HepG2 (cell line): ENCODE measurements around the gene SEC24A. TPM values are rescaled to one million over a fixed set of nuclear protein-coding genes. Genes with fewer than 3 reads are reported as not detected.

Experiments
- ATF6 ChIP-seq: sonication (generic); formaldehyde crosslinking; conservative IDR thresholded peaks from 2 replicates; pipeline ENCODE4 v1.4.0; 2020; ENCODE audit warnings: missing genetic modification reagents
- FOXK2 ChIP-seq: fragments of 450-650 bp; IDR thresholded peaks from 2 replicates; pipeline ENCODE4 v1.6.1; 2016
- HNF4G ChIP-seq, 2 experiments: sonication (generic) in 1 of 2; formaldehyde crosslinking in 1 of 2; IDR thresholded peaks; 2 replicates each; pipeline versions ENCODE4 v1.4.0 to v1.6.1; 2011 to 2020; ENCODE audit warnings: borderline replicate concordance in 2 of 2, low read depth in 2 of 2, mild to moderate bottlenecking in 2 of 2, low read length in 1 of 2, missing genetic modification reagents in 1 of 2, moderate library complexity in 1 of 2
- MIER2 ChIP-seq: IDR thresholded peaks from 2 replicates; pipeline ENCODE4 v1.6.1; 2016; ENCODE audit warnings: missing biosample characterization, missing genetic modification reagents
- RFX5 ChIP-seq: IDR thresholded peaks from 2 replicates; pipeline ENCODE4 v1.6.1; 2011; ENCODE audit warnings: low read depth, low read length, improper control_type of control experiment
- TAF1 ChIP-seq: sonication (generic); formaldehyde crosslinking; IDR thresholded peaks from 2 replicates; pipeline ENCODE4 v1.4.0; 2020; ENCODE audit warnings: missing genetic modification reagents
- ZBED4 ChIP-seq: sonication (generic); formaldehyde crosslinking; IDR thresholded peaks from 2 replicates; pipeline ENCODE4 v1.4.0; 2020; ENCODE audit warnings: missing genetic modification reagents, borderline replicate concordance
- ZBTB1 ChIP-seq: sonication (generic); formaldehyde crosslinking; IDR thresholded peaks from 2 replicates; pipeline ENCODE4 v1.4.0; 2020; ENCODE audit warnings: missing genetic modification reagents, borderline replicate concordance
- ZBTB49 ChIP-seq: sonication (generic); formaldehyde crosslinking; IDR thresholded peaks from 2 replicates; pipeline ENCODE4 v1.4.0; 2020; ENCODE audit warnings: missing genetic modification reagents, borderline replicate concordance
- ZKSCAN8 ChIP-seq: IDR thresholded peaks from 2 replicates; pipeline ENCODE4 v1.6.1; 2016; ENCODE audit warnings: borderline replicate concordance, missing genetic modification reagents, missing compliant biosample characterization
- ZNF10 ChIP-seq: sonication (generic); formaldehyde crosslinking; IDR thresholded peaks from 2 replicates; pipeline ENCODE4 v1.4.0; 2020; ENCODE audit warnings: mild to moderate bottlenecking, low read depth, missing genetic modification reagents, borderline replicate concordance
- ZNF678 ChIP-seq: sonication (generic); formaldehyde crosslinking; IDR thresholded peaks from 2 replicates; pipeline ENCODE4 v1.4.0; 2020; ENCODE audit warnings: mild to moderate bottlenecking, missing genetic modification reagents
- ZNF761 ChIP-seq: sonication (generic); formaldehyde crosslinking; conservative IDR thresholded peaks from 2 replicates; pipeline ENCODE4 v1.4.0; 2020; ENCODE audit warnings: mild to moderate bottlenecking, missing genetic modification reagents
- polyA plus RNA-seq, 8 experiments: library from polyadenylated mRNA; depleted of rRNA in 3 of 8; stranded (reverse) in 7 of 8; unstranded in 1 of 8; fragments of >200 nt; fragmentation: Illumina TruSeq in 4 of 8; extraction: Trizol in 4 of 8; gene quantifications; 2 replicates each; pipeline versions ENCODE4 v1.2.1 to v1.2.3, GENCODE V29; 2011 to 2016; ENCODE audit warnings: low read depth in 4 of 8, missing spikeins in 1 of 8, mixed read lengths in 1 of 8; ENCODE audit not compliant: insufficient read depth in 1 of 8
- total RNA-seq, 5 experiments: library from RNA; depleted of rRNA; stranded (reverse); fragments of >200 nt; fragmentation: Illumina TruSeq; extraction: Trizol; gene quantifications; 2 replicates each; pipeline ENCODE4 v1.2.3, GENCODE V29; 2016; ENCODE audit warnings: low read depth in 1 of 5
- TF ChIP-seq, protein P1 (sequence below): sonication (generic); formaldehyde crosslinking; IDR thresholded peaks from 2 replicates; pipeline ENCODE4 v1.4.0; 2020; ENCODE audit warnings: missing genetic modification reagents

Gene SEC24A
- total and polyA plus RNA-seq, 2 of the 13 experiments (the other 11 are each of a cell fraction or from before 2014, with no cell fraction given), result 30.5 to 56.8 TPM

GRCh38 chr5:134758504-134759341 lies 110.1 kb downstream of the SEC24A start, which contains the start of gene DDX46 (continued):
- TF ChIP-seq TAF1 (CRISPR knock-in tag) (peak; percentile 95), ZBED4 (CRISPR knock-in tag) (peak; percentile 75), ATF6 (CRISPR knock-in tag) (no peak; the same call in 1 of the 2 replicates), HNF4G (IDR thresholded peaks at IDR 0.05; ENCODE audit: borderline replicate concordance, low read depth, low read length) (no peak), HNF4G (CRISPR knock-in tag; IDR thresholded peaks at IDR 0.05; ENCODE audit: borderline replicate concordance, low read depth) (0 out of 2 replicates have a peak, but pooled peaks have one; percentile 18), MIER2 (CRISPR knock-in tag) (peak; percentile 51; the same call in 1 of the 2 replicates), ZNF761 (peak; percentile 82; the same call in 1 of the 2 replicates), ZBTB1 (CRISPR knock-in tag) (no peak), ZNF10 (CRISPR knock-in tag) (no peak), ZNF678 (CRISPR knock-in tag) (0 out of 2 replicates have a peak, but pooled peaks have one; percentile 13), FOXK2 (peak; percentile 56; the same call in 1 of the 2 replicates), ZBTB49 (CRISPR knock-in tag) (no peak), ZKSCAN8 (CRISPR knock-in tag) (0 out of 2 replicates have a peak, but pooled peaks have one; percentile 53), RFX5 (no peak; the same call in none of the 2 replicates)
- TF ChIP-seq, protein P1, sequence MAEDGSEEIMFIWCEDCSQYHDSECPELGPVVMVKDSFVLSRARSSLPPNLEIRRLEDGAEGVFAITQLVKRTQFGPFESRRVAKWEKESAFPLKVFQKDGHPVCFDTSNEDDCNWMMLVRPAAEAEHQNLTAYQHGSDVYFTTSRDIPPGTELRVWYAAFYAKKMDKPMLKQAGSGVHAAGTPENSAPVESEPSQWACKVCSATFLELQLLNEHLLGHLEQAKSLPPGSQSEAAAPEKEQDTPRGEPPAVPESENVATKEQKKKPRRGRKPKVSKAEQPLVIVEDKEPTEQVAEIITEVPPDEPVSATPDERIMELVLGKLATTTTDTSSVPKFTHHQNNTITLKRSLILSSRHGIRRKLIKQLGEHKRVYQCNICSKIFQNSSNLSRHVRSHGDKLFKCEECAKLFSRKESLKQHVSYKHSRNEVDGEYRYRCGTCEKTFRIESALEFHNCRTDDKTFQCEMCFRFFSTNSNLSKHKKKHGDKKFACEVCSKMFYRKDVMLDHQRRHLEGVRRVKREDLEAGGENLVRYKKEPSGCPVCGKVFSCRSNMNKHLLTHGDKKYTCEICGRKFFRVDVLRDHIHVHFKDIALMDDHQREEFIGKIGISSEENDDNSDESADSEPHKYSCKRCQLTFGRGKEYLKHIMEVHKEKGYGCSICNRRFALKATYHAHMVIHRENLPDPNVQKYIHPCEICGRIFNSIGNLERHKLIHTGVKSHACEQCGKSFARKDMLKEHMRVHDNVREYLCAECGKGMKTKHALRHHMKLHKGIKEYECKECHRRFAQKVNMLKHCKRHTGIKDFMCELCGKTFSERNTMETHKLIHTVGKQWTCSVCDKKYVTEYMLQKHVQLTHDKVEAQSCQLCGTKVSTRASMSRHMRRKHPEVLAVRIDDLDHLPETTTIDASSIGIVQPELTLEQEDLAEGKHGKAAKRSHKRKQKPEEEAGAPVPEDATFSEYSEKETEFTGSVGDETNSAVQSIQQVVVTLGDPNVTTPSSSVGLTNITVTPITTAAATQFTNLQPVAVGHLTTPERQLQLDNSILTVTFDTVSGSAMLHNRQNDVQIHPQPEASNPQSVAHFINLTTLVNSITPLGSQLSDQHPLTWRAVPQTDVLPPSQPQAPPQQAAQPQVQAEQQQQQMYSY, result no peak
